HCT116 (cell line): ENCODE measurements around the gene OR2A1.
"Not testable (repeated sequence)": the region's sequence is repeated elsewhere in the genome, so short reads cannot be mapped to it uniquely, and the experiment has no call there.

Experiments
- EZH2 ChIP-seq: fragments of 200-600 bp; sonication (generic); IDR thresholded peaks from 2 replicates; pipeline ENCODE4 v1.6.1; 2017; ENCODE audit warnings: antibody characterized with exemption, mixed run types
- EZH2phosphoT487 ChIP-seq: fragments of 200-600 bp; IDR thresholded peaks from 2 replicates; pipeline ENCODE4 v1.6.1; 2018; ENCODE audit warnings: antibody characterized with exemption, borderline replicate concordance
- POLR2A ChIP-seq: IDR thresholded peaks from 2 replicates; pipeline ENCODE4 v1.7.0; 2011; ENCODE audit warnings: borderline replicate concordance; ENCODE audit not compliant: insufficient read depth, insufficient read length; ENCODE audit errors: extremely low read depth
- POLR2AphosphoS5 ChIP-seq: IDR thresholded peaks from 2 replicates; pipeline ENCODE4 v1.6.1; 2011; ENCODE audit warnings: mild to moderate bottlenecking, low read depth, low read length, moderate library complexity
- RAD21 ChIP-seq: IDR thresholded peaks from 2 replicates; pipeline ENCODE4 v1.6.1; 2012; ENCODE audit warnings: low read depth, mild to moderate bottlenecking
- SIN3A ChIP-seq: IDR thresholded peaks from 2 replicates; pipeline ENCODE4 v1.6.1; 2012; ENCODE audit warnings: low read depth
- SP1 ChIP-seq: IDR thresholded peaks from 2 replicates; pipeline ENCODE4 v1.6.1; 2012; ENCODE audit warnings: low read depth
- ZNF274 ChIP-seq: fragments of 200-500 bp; sonication (Bioruptor generic); IDR thresholded peaks from 2 replicates; pipeline ENCODE4 v1.6.1; 2014; ENCODE audit warnings: mild to moderate bottlenecking, low read depth, low read length, inconsistent platforms
- TF ChIP-seq, protein P1 (sequence below), 3 experiments: fragments of 200-600 bp in 1 of 3; sonication (generic) in 1 of 3; IDR thresholded peaks in 2 of 3; conservative IDR thresholded peaks in 1 of 3; 2 replicates each; pipeline ENCODE4 v1.5.1; 2012 to 2017; ENCODE audit warnings: low read depth in 2 of 3, low read length in 2 of 3, antibody characterized with exemption in 1 of 3, borderline replicate concordance in 1 of 3, control low read depth in 1 of 3, mild to moderate bottlenecking in 1 of 3, mixed read lengths in 1 of 3, mixed run types in 1 of 3, moderate library complexity in 1 of 3; ENCODE audit not compliant: insufficient read depth in 1 of 3

DNA sequence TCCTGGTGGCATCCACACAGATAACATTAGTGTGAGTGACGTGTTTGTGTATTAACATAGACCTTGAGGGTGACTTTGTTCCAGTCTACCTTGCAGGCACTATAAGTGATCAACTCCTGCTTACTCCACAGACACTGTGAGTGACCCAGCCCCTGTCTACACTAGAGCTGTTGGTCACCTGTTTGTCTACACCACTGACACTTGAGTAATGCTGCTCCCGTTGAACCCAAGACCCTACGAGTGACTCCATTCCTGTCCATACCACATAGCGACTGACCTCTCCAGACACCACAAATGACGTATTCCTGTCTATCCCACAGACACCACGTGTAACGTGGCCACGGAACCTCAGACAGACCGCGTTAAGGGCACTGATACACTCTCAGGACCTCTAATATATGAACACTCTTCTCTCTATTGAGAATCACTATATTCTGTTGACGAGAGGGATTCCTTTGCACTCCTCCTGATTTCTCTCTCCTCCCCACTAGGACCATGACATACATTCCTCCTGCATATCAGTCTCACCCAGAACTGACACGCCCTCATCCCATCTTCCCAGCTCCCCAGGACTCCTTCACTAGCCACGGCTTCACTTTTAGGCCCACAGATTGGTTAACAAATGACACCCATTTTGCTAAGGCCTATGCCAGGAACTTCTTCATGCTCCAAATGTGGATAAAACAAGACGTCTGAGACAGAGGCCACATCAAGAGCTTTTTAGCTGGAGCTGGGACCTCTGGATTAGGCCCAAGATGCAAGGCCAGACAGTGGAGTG is 19.6 kb upstream of the OR2A1 start:
- not testable (repeated sequence) for TF ChIP-seq POLR2A, POLR2AphosphoS5, EZH2, EZH2phosphoT487, ZNF274, SP1, RAD21, SIN3A
- TF ChIP-seq, protein P1, sequence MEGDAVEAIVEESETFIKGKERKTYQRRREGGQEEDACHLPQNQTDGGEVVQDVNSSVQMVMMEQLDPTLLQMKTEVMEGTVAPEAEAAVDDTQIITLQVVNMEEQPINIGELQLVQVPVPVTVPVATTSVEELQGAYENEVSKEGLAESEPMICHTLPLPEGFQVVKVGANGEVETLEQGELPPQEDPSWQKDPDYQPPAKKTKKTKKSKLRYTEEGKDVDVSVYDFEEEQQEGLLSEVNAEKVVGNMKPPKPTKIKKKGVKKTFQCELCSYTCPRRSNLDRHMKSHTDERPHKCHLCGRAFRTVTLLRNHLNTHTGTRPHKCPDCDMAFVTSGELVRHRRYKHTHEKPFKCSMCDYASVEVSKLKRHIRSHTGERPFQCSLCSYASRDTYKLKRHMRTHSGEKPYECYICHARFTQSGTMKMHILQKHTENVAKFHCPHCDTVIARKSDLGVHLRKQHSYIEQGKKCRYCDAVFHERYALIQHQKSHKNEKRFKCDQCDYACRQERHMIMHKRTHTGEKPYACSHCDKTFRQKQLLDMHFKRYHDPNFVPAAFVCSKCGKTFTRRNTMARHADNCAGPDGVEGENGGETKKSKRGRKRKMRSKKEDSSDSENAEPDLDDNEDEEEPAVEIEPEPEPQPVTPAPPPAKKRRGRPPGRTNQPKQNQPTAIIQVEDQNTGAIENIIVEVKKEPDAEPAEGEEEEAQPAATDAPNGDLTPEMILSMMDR (IDR thresholded peaks at IDR 0.05 in 2 of 3, conservative IDR thresholded peaks at IDR 0.05 in 1 of 3; ENCODE audit: borderline replicate concordance in 1 of 3, insufficient read depth in 1 of 3, low read depth in 2 of 3, low read length in 2 of 3), result not testable (repeated sequence)
